A673 (cell line): ENCODE results near the gene CREB3L2. TPM values are rescaled to one million over a fixed set of nuclear protein-coding genes. Genes with fewer than 3 reads are reported as not detected.

Source experiments
- BruUV-seq: library from RNA; stranded (reverse); fragments of 400-500 nt; replicated peaks from 2 replicates; lab custom pipeline; 2021; lab: Mats Ljungman, UMichigan
- CTCF ChIA-PET: fragments of 300-600 bp; sonication (Branson Sonifier 250); formaldehyde crosslinking; loops from one replicate; lab custom pipeline; 2022; ENCODE audit warnings: antibody characterized with exemption; lab: Charles Lee
- POLR2A ChIA-PET: fragments of 300-600 bp; sonication (Branson Sonifier 250); formaldehyde crosslinking; loops from one replicate; lab custom pipeline; 2022; ENCODE audit warnings: antibody characterized with exemption; ENCODE audit not compliant: low non-redundant PET; lab: Charles Lee
- DNase-seq: peaks from one replicate; pipeline ENCODE4 v3.0.0-alpha.2; 2015; ENCODE audit warnings: low spot score
- H3K27ac ChIP-seq: fragments of 200-600 bp; sonication (generic); 2 replicates; pipeline ENCODE4 v1.5.1; 2016; ENCODE audit warnings: mixed run types, low read depth, mild to moderate bottlenecking, mixed read lengths, antibody characterized with exemption, low read length; ENCODE audit not compliant: poor library complexity, severe bottlenecking
- H3K27me3 ChIP-seq: fragments of 200-600 bp; sonication (generic); replicated peaks from 2 replicates; pipeline ENCODE4 v1.6.1; 2017; ENCODE audit warnings: mixed run types, low read depth, mild to moderate bottlenecking, mixed read lengths, antibody characterized with exemption, low read length; ENCODE audit not compliant: insufficient read depth, poor library complexity
- H3K36me3 ChIP-seq: fragments of 200-600 bp; sonication (generic); 2 replicates; pipeline ENCODE4 v1.6.1; 2016; ENCODE audit warnings: mixed run types, mild to moderate bottlenecking, mixed read lengths, antibody characterized with exemption, low read length; ENCODE audit not compliant: insufficient read depth, poor library complexity, severe bottlenecking
- H3K4me1 ChIP-seq: fragments of 200-600 bp; sonication (generic); 2 replicates; pipeline ENCODE4 v1.6.1; 2017; ENCODE audit warnings: mixed run types, mild to moderate bottlenecking, mixed read lengths, antibody characterized with exemption, low read length; ENCODE audit not compliant: insufficient read depth, poor library complexity, severe bottlenecking
- H3K4me3 ChIP-seq: fragments of 200-600 bp; sonication (generic); 2 replicates; pipeline ENCODE4 v1.5.1; 2016; ENCODE audit warnings: low read depth, mixed run types, mild to moderate bottlenecking, mixed read lengths, low read length; ENCODE audit not compliant: poor library complexity, severe bottlenecking
- H3K9me3 ChIP-seq: fragments of 200-600 bp; sonication (generic); 2 replicates; pipeline ENCODE4 v1.6.1; 2016; ENCODE audit warnings: mixed run types, low read depth, mild to moderate bottlenecking, mixed read lengths, antibody characterized with exemption, low read length; ENCODE audit not compliant: poor library complexity, severe bottlenecking
- CTCF ChIP-seq: fragments of 300-800, 200-600 bp; sonication (generic); conservative IDR thresholded peaks from 2 replicates; pipeline ENCODE4 v1.5.1; 2017; ENCODE audit warnings: low read depth, mild to moderate bottlenecking, antibody characterized with exemption, low read length, moderate library complexity, mixed read lengths
- EZH2 ChIP-seq: fragments of 200-600 bp; sonication (generic); IDR thresholded peaks from 2 replicates; pipeline ENCODE4 v1.6.1; 2017; ENCODE audit warnings: borderline replicate concordance, low read depth, mild to moderate bottlenecking, mixed read lengths, antibody characterized with exemption, low read length; ENCODE audit not compliant: poor library complexity, severe bottlenecking
- intact Hi-C: fragments of 100-400 bp; cut with micrococcal nuclease; formaldehyde crosslinking; loops from one replicate; pipeline ENCODE4 v1.10.0; 2022; ENCODE audit not compliant: unreplicated experiment
- total RNA-seq: library from RNA; stranded (reverse); gene quantifications from 2 replicates; pipeline ENCODE4 v1.2.3, GENCODE V29; 2021

Gene CREB3L2
- total RNA-seq, 1 experiment from 2014 or later = 17.0 TPM

DNA sequence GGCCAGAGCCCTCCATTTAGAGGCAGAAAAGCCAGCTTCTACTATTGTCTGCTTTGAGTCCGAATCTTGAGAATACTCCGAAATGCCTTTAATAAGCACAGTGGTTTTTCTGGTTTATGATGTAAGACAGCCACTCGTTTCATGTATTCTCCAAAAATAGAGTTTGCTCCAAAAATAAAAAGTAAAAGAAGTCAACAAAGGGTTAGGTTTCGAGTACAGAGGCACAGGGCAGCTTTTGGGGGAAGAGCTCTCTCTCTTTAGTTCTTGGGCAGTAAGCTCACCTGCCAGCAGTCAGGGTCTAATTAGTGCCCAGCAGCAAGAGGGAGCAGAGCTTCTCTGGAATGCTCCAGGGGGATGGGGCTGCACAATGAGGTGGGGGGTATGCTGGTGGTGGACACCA, 20.2 kb downstream of the CREB3L2 start:
- H3K4me3 ChIP-seq = no peak overlapping the region
- no peaks in the 10 kb centered on the region for H3K36me3 ChIP-seq
- no peaks in the 10 kb centered on the region for H3K4me1 ChIP-seq
- intact Hi-C loops = no loop called here
- no TSS peak for BruUV-seq
- H3K27me3 ChIP-seq = no peaks in the 10 kb centered on the region
- DNase-seq = no peak
- ChIA-PET CTCF (no interaction called here), POLR2A (interaction anchor here (0.6 kb wide), 1 partner anchor 10 kb away, joined by 3 read pairs; no protein-coding TSS in a partner anchor)
- no peak overlapping the region for H3K27ac ChIP-seq
- H3K9me3 ChIP-seq = no peaks in the 10 kb centered on the region
- TF ChIP-seq EZH2 (no peak), CTCF (no peak)

- Histone ChIP-seq H3K36me3 (no peaks in the 10 kb centered on the region), H3K4me3 (no peak overlapping the region), H3K9me3 (no peaks in the 10 kb centered on the region), H3K27me3 (no peaks in the 10 kb centered on the region), H3K27ac (no peak overlapping the region), H3K4me1 (no peaks in the 10 kb centered on the region)
- no peak for DNase-seq
- ChIA-PET POLR2A (no interaction called here), CTCF (no interaction called here)
- intact Hi-C loops = no loop called here
- TF ChIP-seq CTCF (no peak), EZH2 (no peak)
- no TSS peak for BruUV-seq
These were observed 20.7 kb downstream of the CREB3L2 start for GRCh38 chr7:137981175-137981574.

- intact Hi-C loops = no loop called here
- H3K27ac ChIP-seq = no peak overlapping the region
- no TSS peak for BruUV-seq
These were observed 21.6 kb downstream of the CREB3L2 start for GRCh38 chr7:137980308-137980707.

More at GRCh38 chr7:137980308-137980707, 21.6 kb downstream of the CREB3L2 start:
- H3K4me3 ChIP-seq = no peak overlapping the region
- CTCF ChIA-PET = no interaction called here
- no peaks in the 10 kb centered on the region for H3K4me1 ChIP-seq
- TF ChIP-seq EZH2 = no peak
- TF ChIP-seq CTCF = no peak
- no peak for DNase-seq
- H3K36me3 ChIP-seq = no peaks in the 10 kb centered on the region
- POLR2A ChIA-PET = no interaction called here
- no peaks in the 10 kb centered on the region for H3K9me3 ChIP-seq
- no peaks in the 10 kb centered on the region for H3K27me3 ChIP-seq
